ENCODE measurements around the gene AFDN. TPM values are rescaled to one million over a fixed set of nuclear protein-coding genes. Genes with fewer than 3 reads are reported as not detected.

Gene AFDN
- total RNA-seq, 2 experiments from 2014 or later: 39.0 to 39.3 TPM

DNA sequence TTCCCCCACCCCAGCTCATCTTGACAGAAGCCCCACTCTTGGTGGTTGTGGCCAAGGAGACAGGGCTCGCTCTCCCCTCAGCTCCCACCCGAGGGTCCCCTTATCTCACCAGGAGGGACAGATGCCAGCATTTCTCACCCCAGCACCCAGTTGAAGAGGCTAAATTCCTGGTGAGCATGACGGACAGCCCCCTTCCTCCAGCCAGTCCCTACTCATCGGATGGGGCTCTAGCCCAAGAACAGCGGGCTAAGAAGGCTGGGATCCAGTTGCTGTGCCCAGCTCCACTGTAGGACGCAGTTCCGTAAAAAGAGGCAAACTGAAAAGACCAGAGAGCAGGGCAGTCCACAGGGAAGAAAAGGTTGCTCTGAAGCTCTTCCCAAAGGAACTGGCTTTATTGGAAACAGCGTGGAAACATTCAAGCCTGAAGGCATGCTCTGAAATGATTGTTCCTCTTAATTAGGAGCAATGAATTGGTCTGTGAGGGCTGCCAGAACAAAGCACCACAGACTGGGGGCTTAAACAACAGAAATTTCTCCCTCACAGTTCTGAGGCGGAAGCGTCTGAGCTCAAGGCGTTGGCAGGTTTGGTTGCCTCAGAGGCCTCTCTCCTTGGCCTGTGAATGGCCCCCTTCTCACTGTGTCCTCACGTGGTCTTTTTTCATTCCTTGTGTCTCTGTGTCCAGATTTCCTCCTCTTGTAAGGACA lies 152.9 kb downstream of the AFDN start:
- no peak overlapping the region for H3K4me3 Mint-ChIP-seq
- DNase-seq: no peak
- H3K4me1 Mint-ChIP-seq (ENCODE audit: low read depth): no peaks in the 10 kb centered on the region
- no peaks in the 10 kb centered on the region for H3K36me3 Mint-ChIP-seq
- intact Hi-C loops (cut with micrococcal nuclease): no loop called here
- H3K27ac Mint-ChIP-seq: no peak overlapping the region
- no peaks in the 10 kb centered on the region for H3K9me3 Mint-ChIP-seq
- H3K27me3 Mint-ChIP-seq: no peaks in the 10 kb centered on the region
- POLR2A ChIA-PET: no interaction called here
- CTCF ChIA-PET: interaction anchor here (1.3 kb wide), 1 partner anchor 12 kb away, joined by 5 read pairs; no protein-coding TSS in a partner anchor

DNA sequence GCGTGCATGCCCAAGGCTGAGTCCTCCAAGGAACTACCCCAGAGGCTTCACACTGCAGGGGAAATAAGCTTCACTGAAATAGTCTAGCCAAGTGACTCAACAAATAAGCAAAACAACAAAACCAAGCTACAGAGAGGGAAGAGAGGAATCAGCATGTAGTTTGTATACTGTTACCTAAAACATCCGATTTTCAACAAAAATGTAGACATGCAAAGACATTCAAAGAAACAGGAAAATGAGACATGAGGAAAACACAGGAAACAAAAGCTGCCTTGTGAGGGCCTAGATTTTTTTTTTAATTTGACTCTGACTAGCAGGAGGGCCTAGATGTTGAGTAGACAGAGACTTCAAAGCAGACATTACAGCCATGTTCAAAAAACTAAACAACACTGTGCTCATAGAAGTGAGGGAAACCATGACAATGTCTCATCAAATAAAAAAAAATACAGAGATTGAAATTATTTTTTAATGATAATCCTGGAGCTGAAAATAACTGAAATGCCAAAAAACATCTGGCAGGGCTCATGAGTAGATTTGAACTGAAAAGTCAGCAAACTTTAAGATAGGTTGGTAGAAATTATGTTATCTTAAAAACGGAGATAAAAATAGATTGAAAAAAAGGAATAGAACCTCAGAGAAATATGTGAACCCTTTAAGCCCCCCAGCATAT lies 154.3 kb downstream of the AFDN start:
- Mint-ChIP-seq H3K27ac (no peak overlapping the region), H3K4me1 (ENCODE audit: low read depth) (no peaks in the 10 kb centered on the region), H3K9me3 (no peaks in the 10 kb centered on the region), H3K4me3 (no peak overlapping the region), H3K36me3 (no peaks in the 10 kb centered on the region), H3K27me3 (no peaks in the 10 kb centered on the region)
- intact Hi-C loops (cut with micrococcal nuclease): no loop called here
- CTCF ChIA-PET: no interaction called here
- POLR2A ChIA-PET: no interaction called here
- no peak for DNase-seq

- Mint-ChIP-seq H3K27me3 (no peaks in the 10 kb centered on the region), H3K36me3 (no peaks in the 10 kb centered on the region), H3K9me3 (no peaks in the 10 kb centered on the region), H3K4me1 (ENCODE audit: low read depth) (no peaks in the 10 kb centered on the region), H3K4me3 (no peak overlapping the region), H3K27ac (no peak overlapping the region)
- ChIA-PET POLR2A (no interaction called here), CTCF (no interaction called here)
- no peak for DNase-seq
- intact Hi-C loops (cut with micrococcal nuclease): no loop called here
Observed at GRCh38 chr6:167981916-167982462, 155.3 kb downstream of the AFDN start.

- ChIA-PET CTCF (no interaction called here), POLR2A (no interaction called here)
- H3K27me3 Mint-ChIP-seq: no peaks in the 10 kb centered on the region
- no peak for DNase-seq
- intact Hi-C loops (cut with micrococcal nuclease): no loop called here
- no peaks in the 10 kb centered on the region for H3K9me3 Mint-ChIP-seq
- H3K36me3 Mint-ChIP-seq: no peaks in the 10 kb centered on the region
- H3K4me1 Mint-ChIP-seq (ENCODE audit: low read depth): no peaks in the 10 kb centered on the region
- H3K4me3 Mint-ChIP-seq: no peak overlapping the region
- H3K27ac Mint-ChIP-seq: no peak overlapping the region
Observed at GRCh38 chr6:167984144-167984719, 157.5 kb downstream of the AFDN start.

- intact Hi-C loops (cut with micrococcal nuclease): no loop called here
- no peak overlapping the region for H3K4me3 Mint-ChIP-seq
- no peak overlapping the region for H3K27ac Mint-ChIP-seq
- H3K9me3 Mint-ChIP-seq: no peaks in the 10 kb centered on the region
- no peak for DNase-seq
- H3K4me1 Mint-ChIP-seq (ENCODE audit: low read depth): no peaks in the 10 kb centered on the region
- ChIA-PET CTCF (no interaction called here), POLR2A (no interaction called here)
- no peaks in the 10 kb centered on the region for H3K27me3 Mint-ChIP-seq
- H3K36me3 Mint-ChIP-seq: no peaks in the 10 kb centered on the region
Observed at GRCh38 chr6:167984876-167985604, 158.3 kb downstream of the AFDN start.

GRCh38 chr6:167985911-167986595 lies 159.3 kb downstream of the AFDN start:
- H3K9me3 Mint-ChIP-seq: no peaks in the 10 kb centered on the region
- H3K27ac Mint-ChIP-seq: no peak overlapping the region

DNA sequence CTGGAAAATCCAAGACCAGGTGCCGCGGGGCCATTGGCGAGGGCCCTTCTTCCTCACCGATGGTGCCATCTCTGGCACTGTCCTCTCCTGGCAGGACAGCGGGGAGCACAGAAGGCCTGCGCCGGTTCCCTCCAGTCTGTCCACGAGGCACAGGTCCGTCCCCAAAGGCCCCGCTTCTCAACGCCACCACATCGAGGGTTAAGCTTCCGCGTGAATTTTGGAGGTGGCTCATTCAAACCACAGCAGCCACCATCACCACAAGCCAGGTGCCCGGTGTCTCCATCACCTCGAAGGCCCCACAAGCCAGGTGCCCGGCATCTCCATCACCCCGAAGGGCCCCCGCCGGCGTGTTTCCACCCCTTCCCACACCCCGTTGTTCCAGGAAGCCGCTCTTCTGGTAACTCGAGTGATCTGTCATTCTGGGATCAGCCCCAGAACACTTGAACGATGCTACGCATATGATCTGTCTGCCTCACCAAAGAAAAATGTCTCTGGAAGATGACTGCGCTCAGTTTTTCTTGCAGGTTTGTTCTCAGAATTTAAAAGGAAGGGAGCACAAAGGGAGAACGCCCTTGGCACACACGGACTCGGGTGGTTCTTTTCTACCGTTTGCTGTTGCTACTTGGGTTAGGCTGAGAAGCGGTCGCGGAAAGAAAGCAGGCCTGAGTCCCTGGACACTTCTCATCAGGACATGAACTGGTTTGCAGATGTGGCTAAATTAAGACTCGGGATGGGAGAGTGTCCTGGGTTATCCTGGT lies 160.9 kb downstream of the AFDN start:
- POLR2A ChIA-PET: no interaction called here
- CTCF ChIA-PET: no interaction called here
- Mint-ChIP-seq H3K9me3 (no peaks in the 10 kb centered on the region), H3K27me3 (no peaks in the 10 kb centered on the region), H3K4me1 (ENCODE audit: low read depth) (no peaks in the 10 kb centered on the region), H3K27ac (no peak overlapping the region), H3K4me3 (no peak overlapping the region), H3K36me3 (no peaks in the 10 kb centered on the region)
- intact Hi-C loops (cut with micrococcal nuclease): no loop called here
- no peak for DNase-seq

More at GRCh38 chr6:167985911-167986595, 159.3 kb downstream of the AFDN start:
- ChIA-PET CTCF (no interaction called here), POLR2A (no interaction called here)
- Mint-ChIP-seq H3K4me3 (no peak overlapping the region), H3K27me3 (no peaks in the 10 kb centered on the region), H3K4me1 (ENCODE audit: low read depth) (no peaks in the 10 kb centered on the region), H3K36me3 (no peaks in the 10 kb centered on the region)
- DNase-seq: no peak
- intact Hi-C loops (cut with micrococcal nuclease): no loop called here

DNA sequence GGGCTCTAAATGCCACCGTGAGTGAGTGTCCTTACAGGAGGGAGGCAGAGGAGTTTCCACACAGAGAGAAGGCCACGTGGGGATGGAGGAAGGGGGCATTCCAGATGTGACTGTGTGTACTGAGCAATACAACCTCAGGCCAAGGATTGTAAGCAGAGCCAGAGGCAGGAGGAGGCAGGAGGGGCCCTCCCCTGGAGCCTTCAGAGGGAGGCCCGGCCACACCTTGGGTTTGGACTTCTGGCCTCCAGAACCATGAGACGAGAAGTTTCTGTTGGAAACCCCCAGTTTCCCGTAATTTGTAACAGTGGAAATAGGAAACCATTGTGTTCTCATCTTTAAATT lies 161.4 kb downstream of the AFDN start:
- no peaks in the 10 kb centered on the region for H3K36me3 Mint-ChIP-seq
- no peaks in the 10 kb centered on the region for H3K9me3 Mint-ChIP-seq
- no peaks in the 10 kb centered on the region for H3K27me3 Mint-ChIP-seq
- no peak for DNase-seq
- CTCF ChIA-PET: no interaction called here
- no peaks in the 10 kb centered on the region for H3K4me1 Mint-ChIP-seq (ENCODE audit: low read depth)
- intact Hi-C loops (cut with micrococcal nuclease): no loop called here
- no peak overlapping the region for H3K27ac Mint-ChIP-seq
- POLR2A ChIA-PET: no interaction called here
- no peak overlapping the region for H3K4me3 Mint-ChIP-seq

DNA sequence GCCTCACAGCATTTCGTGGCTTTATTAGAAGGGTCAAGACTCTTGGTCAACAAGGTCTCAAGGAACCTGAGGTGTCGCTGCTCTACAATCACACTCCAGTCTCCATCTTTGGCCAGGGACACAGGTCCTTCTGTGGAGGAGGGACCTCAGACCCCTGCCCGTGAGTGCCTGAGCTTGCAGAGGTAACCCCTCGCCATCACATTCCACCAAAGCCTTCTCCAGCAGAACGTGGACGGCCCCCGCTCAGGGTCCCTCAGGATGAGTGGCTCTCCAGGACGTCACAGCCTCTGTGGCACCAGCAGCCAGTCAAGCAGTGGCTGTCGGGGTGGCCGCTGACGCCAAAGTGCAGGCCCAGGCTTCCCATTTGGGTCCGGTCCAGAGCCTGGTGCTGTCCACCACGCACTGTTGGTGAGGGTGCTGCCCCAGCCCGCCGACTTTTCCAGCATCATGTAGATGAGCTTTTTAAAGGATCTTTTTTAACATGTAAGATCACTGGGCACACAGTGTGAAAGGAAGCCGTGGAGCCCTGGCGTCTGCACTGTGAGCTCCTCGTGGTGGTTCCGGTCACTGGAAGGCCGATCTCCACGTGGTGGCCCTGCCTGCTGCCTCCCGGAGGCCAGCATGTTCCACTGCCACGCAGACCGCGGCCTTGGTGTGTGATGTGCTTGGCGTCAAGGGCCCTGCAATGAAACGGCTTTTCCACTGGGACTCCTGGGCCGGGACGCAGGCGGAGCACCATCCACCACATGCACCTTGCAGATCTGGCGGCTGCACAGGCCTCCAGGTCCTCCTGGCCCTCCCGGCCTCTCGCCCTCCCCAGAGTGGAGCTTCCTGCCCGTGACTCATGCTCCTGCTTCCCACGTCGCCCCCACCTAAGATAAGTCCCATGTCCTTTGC lies 162.5 kb downstream of the AFDN start:
- POLR2A ChIA-PET: no interaction called here

GRCh38 chr6:167990016-167990945 lies 163.6 kb downstream of the AFDN start:
- no peak for DNase-seq
- H3K27ac Mint-ChIP-seq: no peak overlapping the region
- no peaks in the 10 kb centered on the region for H3K4me1 Mint-ChIP-seq (ENCODE audit: low read depth)
- no peaks in the 10 kb centered on the region for H3K9me3 Mint-ChIP-seq
- H3K4me3 Mint-ChIP-seq: no peak overlapping the region
- POLR2A ChIA-PET: no interaction called here
- intact Hi-C loops (cut with micrococcal nuclease): no loop called here
- H3K27me3 Mint-ChIP-seq: peaks cover 10% of the 10 kb centered on the region
- H3K36me3 Mint-ChIP-seq: no peaks in the 10 kb centered on the region
- CTCF ChIA-PET: no interaction called here

More for the DNA sequence above, 162.5 kb downstream of the AFDN start:
- no peaks in the 10 kb centered on the region for H3K9me3 Mint-ChIP-seq
- CTCF ChIA-PET: no interaction called here
- H3K27ac Mint-ChIP-seq: no peak overlapping the region
- no peak overlapping the region for H3K4me3 Mint-ChIP-seq
- no peak for DNase-seq
- intact Hi-C loops (cut with micrococcal nuclease): no loop called here
- peaks cover 5% of the 10 kb centered on the region for H3K27me3 Mint-ChIP-seq
- H3K4me1 Mint-ChIP-seq (ENCODE audit: low read depth): no peaks in the 10 kb centered on the region
- no peaks in the 10 kb centered on the region for H3K36me3 Mint-ChIP-seq

All from activated CD4-positive, alpha-beta memory T cell treated with anti-CD3 and anti-CD28 coated beads for 36 hours (primary cell).